GM06990 (cell line): Measurements from ENCODE around the gene ANO7.

Experiments used
- DNase-seq: peaks from one replicate; pipeline ENCODE4 v3.0.0-alpha.2; 2011; ENCODE audit not compliant: insufficient read length; ENCODE audit errors: extremely low read depth
- H3K27me3 ChIP-seq: replicated peaks from 2 replicates; pipeline ENCODE4 v1.6.0; 2011; ENCODE audit warnings: low read length; ENCODE audit not compliant: control insufficient read depth, insufficient read depth
- H3K36me3 ChIP-seq: 2 replicates; pipeline ENCODE4 v1.5.1; 2011; ENCODE audit warnings: low read length; ENCODE audit not compliant: control insufficient read depth, insufficient read depth
- H3K4me3 ChIP-seq: replicated peaks from 2 replicates; pipeline ENCODE4 v1.5.1; 2011; ENCODE audit warnings: low read depth, mild to moderate bottlenecking, control low read depth, low read length
- TF ChIP-seq, protein P1 (sequence below): IDR thresholded peaks from 2 replicates; pipeline ENCODE4 v1.5.1; 2011; ENCODE audit warnings: low read length, control low read depth, mild to moderate bottlenecking, inconsistent platforms; ENCODE audit not compliant: insufficient read depth, poor library complexity, severe bottlenecking

Gene ANO7

DNA sequence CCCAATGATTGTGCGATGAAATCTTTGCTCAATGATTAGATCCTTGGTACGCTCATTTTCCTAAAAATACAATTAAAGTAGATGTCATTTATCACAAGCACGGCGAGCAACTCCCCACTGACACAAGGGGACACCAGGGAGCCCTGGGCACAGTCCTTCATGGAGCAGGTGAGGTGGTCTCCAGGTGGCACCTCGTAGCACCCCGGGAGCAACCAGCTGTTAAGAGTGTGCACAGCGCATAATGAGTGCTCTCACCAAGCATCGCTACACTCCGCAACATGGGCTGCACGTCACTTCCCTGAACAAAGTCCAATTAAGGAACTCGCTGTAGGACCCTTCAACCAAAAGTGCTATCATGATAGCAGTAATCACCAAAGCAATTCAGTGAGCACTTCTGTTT, 59.8 kb downstream of the ANO7 start:
- Histone ChIP-seq H3K27me3 (no peaks in the 10 kb centered on the region), H3K36me3 (peaks cover 65% of the 10 kb centered on the region), H3K4me3 (no peak overlapping the region)
- DNase-seq = no peak
- TF ChIP-seq, protein P1, sequence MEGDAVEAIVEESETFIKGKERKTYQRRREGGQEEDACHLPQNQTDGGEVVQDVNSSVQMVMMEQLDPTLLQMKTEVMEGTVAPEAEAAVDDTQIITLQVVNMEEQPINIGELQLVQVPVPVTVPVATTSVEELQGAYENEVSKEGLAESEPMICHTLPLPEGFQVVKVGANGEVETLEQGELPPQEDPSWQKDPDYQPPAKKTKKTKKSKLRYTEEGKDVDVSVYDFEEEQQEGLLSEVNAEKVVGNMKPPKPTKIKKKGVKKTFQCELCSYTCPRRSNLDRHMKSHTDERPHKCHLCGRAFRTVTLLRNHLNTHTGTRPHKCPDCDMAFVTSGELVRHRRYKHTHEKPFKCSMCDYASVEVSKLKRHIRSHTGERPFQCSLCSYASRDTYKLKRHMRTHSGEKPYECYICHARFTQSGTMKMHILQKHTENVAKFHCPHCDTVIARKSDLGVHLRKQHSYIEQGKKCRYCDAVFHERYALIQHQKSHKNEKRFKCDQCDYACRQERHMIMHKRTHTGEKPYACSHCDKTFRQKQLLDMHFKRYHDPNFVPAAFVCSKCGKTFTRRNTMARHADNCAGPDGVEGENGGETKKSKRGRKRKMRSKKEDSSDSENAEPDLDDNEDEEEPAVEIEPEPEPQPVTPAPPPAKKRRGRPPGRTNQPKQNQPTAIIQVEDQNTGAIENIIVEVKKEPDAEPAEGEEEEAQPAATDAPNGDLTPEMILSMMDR = no peak

GRCh38 chr2:241248897-241249296, 60.4 kb downstream of the ANO7 start:
- DNase-seq = no peak
- TF ChIP-seq, protein P1 = no peak
- Histone ChIP-seq H3K4me3 (no peak overlapping the region), H3K36me3 (peaks cover 66% of the 10 kb centered on the region), H3K27me3 (no peaks in the 10 kb centered on the region)

DNA sequence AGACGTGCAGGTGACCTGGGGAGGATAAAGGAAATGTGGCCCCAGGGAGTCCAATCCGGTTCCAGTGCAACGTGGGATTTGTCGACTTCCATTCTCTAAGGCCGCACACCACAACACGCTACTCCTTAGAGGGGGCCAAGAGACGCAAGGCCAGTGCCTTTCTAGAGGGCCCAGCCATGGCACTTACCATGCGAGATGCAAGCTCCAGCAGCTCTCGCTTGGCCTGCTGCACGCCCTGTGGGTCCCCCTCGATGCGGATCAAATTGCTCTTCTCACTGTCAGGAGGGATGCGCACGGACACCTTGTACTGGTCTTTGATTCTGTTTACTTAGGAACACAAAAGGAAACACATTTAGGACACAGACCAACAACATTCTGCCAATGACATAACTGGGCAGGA, 61.2 kb downstream of the ANO7 start:
- H3K27me3 ChIP-seq = no peaks in the 10 kb centered on the region
- peaks cover 64% of the 10 kb centered on the region for H3K36me3 ChIP-seq
- DNase-seq = no peak
- TF ChIP-seq, protein P1 = no peak
- H3K4me3 ChIP-seq = no peak overlapping the region

DNA sequence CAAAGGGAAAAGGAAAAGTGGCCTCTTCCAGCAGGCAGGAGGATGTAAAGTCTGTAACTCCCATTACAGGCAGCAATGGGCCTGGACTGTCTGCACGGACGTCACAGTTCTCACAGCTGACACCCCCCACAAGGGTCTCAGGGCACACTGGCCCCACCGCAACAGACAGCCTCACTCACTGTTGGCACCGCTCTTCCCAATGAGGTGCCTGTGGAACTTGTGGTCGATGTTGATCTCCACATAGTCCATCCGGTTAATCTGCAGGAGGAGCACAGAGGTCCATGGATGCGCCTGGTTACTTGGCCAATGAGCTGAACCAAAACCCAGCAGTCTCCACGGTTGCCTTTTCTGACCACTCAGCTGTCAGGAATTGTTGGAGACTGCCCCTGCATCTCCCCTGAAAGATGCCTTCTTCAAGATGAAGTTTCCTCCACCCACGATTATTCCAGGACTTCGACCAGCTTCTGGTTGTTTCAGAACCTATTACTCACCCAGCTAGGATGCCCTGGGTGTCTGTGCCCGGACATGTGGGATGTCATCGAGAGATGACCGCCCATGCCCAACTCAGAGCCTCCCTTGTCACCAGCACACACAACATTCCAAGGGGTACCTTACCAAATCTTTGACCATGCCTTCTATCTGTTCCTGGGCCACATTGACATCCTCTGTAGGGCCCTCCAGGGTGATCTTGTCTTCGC, 64.5 kb downstream of the ANO7 start:
- DNase-seq = no peak
- Histone ChIP-seq H3K4me3 (no peak overlapping the region), H3K27me3 (no peaks in the 10 kb centered on the region), H3K36me3 (peaks cover 71% of the 10 kb centered on the region)
- TF ChIP-seq, protein P1 = no peak

DNA sequence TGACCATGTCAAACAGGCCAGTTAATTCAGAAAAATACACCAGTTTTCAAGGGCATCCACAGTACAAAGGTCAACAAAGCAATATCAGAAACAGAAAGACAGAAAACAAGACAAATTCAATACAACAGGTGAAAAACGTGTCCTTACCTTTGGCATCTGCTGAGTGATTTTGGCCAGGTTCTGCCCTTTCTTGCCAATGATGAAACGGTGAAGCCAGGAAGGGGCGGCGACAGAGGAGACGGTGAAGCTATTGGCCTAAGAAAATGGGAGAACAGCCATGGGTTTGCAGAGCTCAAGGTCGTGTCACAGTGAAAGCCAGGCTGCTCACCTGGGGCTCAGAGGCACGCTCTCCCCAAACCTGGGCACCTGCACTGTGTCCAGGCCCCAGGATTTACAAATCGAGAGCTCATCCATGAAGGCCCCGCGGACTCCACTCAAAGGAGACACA, 66.5 kb downstream of the ANO7 start:
- TF ChIP-seq, protein P1 = no peak
- H3K27me3 ChIP-seq = no peaks in the 10 kb centered on the region
- DNase-seq = no peak
- no peak overlapping the region for H3K4me3 ChIP-seq
- H3K36me3 ChIP-seq = peaks cover 61% of the 10 kb centered on the region
